Stimulated activated effector memory CD8-positive, alpha-beta T cell treated with anti-CD3 and anti-CD28 coated beads, Interleukin-12 subunit alpha, Interleukin-12 subunit beta, amount 100 ng/mL, for 72 hours (primary cell): ENCODE data around the gene BPIFB2.
A peak's percentile ranks its signal among the peaks of the same experiment; 100 is the strongest.

ENCODE experiments used
- ATAC-seq: fragments of 150-1000 bp; cut with Tn5 transposase; 2 replicates; pipeline ENCODE4 v1.10.0; 2021
- DNase-seq, 2 donors: peaks; one replicate each; pipeline ENCODE4 v3.0.0; 2021 to 2022; ENCODE audit warnings: low spot score in 2 of 2
- H3K27ac Mint-ChIP-seq: one replicate; pipeline ENCODE4 v1.8.0; 2022; ENCODE audit warnings: mild to moderate bottlenecking, mixed read lengths
- H3K36me3 Mint-ChIP-seq: one replicate; pipeline ENCODE4 v1.8.0; 2022; ENCODE audit warnings: mild to moderate bottlenecking, mixed read lengths
- H3K4me1 Mint-ChIP-seq: one replicate; pipeline ENCODE4 v1.8.0; 2022; ENCODE audit warnings: mixed read lengths
- H3K4me3 Mint-ChIP-seq: one replicate; pipeline ENCODE4 v1.8.0; 2022; ENCODE audit warnings: mild to moderate bottlenecking, mixed read lengths
- H3K9me3 Mint-ChIP-seq: one replicate; pipeline ENCODE4 v1.8.0; 2022; ENCODE audit warnings: mixed read lengths

BPIFB2 gene

GRCh38 chr20:32975698-32976674, 31.5 kb upstream of the BPIFB2 start:
- peaks cover 7% of the 10 kb centered on the region for H3K36me3 Mint-ChIP-seq
- H3K9me3 Mint-ChIP-seq, result peaks cover 6% of the 10 kb centered on the region
- peaks cover 28% of the 10 kb centered on the region for H3K4me1 Mint-ChIP-seq
- ATAC-seq (no peak), DNase-seq (no peak)
- H3K4me3 Mint-ChIP-seq, result no peak overlapping the region
- peak overlapping the region; percentile 60 for H3K27ac Mint-ChIP-seq

- Mint-ChIP-seq H3K27ac (peak overlapping the region; percentile 60), H3K4me1 (peaks cover 28% of the 10 kb centered on the region), H3K4me3 (no peak overlapping the region), H3K36me3 (peaks cover 7% of the 10 kb centered on the region), H3K9me3 (peaks cover 6% of the 10 kb centered on the region)
- DNase-seq (no peak), ATAC-seq (no peak)
These were observed 30.8 kb upstream of the BPIFB2 start for GRCh38 chr20:32976746-32977145.

GRCh38 chr20:32977281-32978008, 30.1 kb upstream of the BPIFB2 start:
- peaks cover 2% of the 10 kb centered on the region for H3K36me3 Mint-ChIP-seq
- H3K27ac Mint-ChIP-seq, result peak overlapping the region; percentile 60
- peaks cover 28% of the 10 kb centered on the region for H3K4me1 Mint-ChIP-seq
- ATAC-seq (no peak), DNase-seq (no peak)
- peaks cover 6% of the 10 kb centered on the region for H3K9me3 Mint-ChIP-seq
- no peak overlapping the region for H3K4me3 Mint-ChIP-seq

- H3K36me3 Mint-ChIP-seq, result no peaks in the 10 kb centered on the region
- no peak for DNase-seq
- H3K27ac Mint-ChIP-seq, result no peak overlapping the region
- no peak overlapping the region for H3K4me3 Mint-ChIP-seq
- ATAC-seq, result no peak
- H3K9me3 Mint-ChIP-seq, result peaks cover 6% of the 10 kb centered on the region
- H3K4me1 Mint-ChIP-seq, result peaks cover 28% of the 10 kb centered on the region
These were observed 29.5 kb upstream of the BPIFB2 start for GRCh38 chr20:32978009-32978335.

- ATAC-seq, result no peak
- DNase-seq, result no peak
- Mint-ChIP-seq H3K4me1 (peaks cover 22% of the 10 kb centered on the region), H3K36me3 (no peaks in the 10 kb centered on the region), H3K9me3 (peaks cover 6% of the 10 kb centered on the region), H3K4me3 (no peak overlapping the region), H3K27ac (no peak overlapping the region)
These were observed 28.1 kb upstream of the BPIFB2 start for GRCh38 chr20:32979201-32979998.

GRCh38 chr20:32980131-32980941, 27.2 kb upstream of the BPIFB2 start:
- H3K4me1 Mint-ChIP-seq, result peaks cover 17% of the 10 kb centered on the region
- ATAC-seq, result no peak
- H3K36me3 Mint-ChIP-seq, result no peaks in the 10 kb centered on the region
- H3K4me3 Mint-ChIP-seq, result no peak overlapping the region
- DNase-seq, result no peak
- no peak overlapping the region for H3K27ac Mint-ChIP-seq
- peaks cover 6% of the 10 kb centered on the region for H3K9me3 Mint-ChIP-seq

- Mint-ChIP-seq H3K4me3 (no peak overlapping the region), H3K36me3 (no peaks in the 10 kb centered on the region), H3K27ac (no peak overlapping the region), H3K9me3 (peaks cover 6% of the 10 kb centered on the region), H3K4me1 (peaks cover 17% of the 10 kb centered on the region)
- DNase-seq, result no peak
- no peak for ATAC-seq
These were observed 26.5 kb upstream of the BPIFB2 start for GRCh38 chr20:32980990-32981389.

- peak overlapping the region; percentile 52 for H3K27ac Mint-ChIP-seq
- ATAC-seq, result no peak
- no peaks in the 10 kb centered on the region for H3K9me3 Mint-ChIP-seq
- no peak overlapping the region for H3K4me3 Mint-ChIP-seq
- H3K36me3 Mint-ChIP-seq, result no peaks in the 10 kb centered on the region
- H3K4me1 Mint-ChIP-seq, result peaks cover 5% of the 10 kb centered on the region
- DNase-seq, result no peak
These were observed 24.7 kb upstream of the BPIFB2 start for GRCh38 chr20:32982617-32983458.

GRCh38 chr20:32983459-32984112, 23.9 kb upstream of the BPIFB2 start:
- H3K4me3 Mint-ChIP-seq, result no peak overlapping the region
- no peak overlapping the region for H3K27ac Mint-ChIP-seq
- H3K4me1 Mint-ChIP-seq, result peaks cover 5% of the 10 kb centered on the region
- ATAC-seq (no peak), DNase-seq (no peak)
- H3K36me3 Mint-ChIP-seq, result no peaks in the 10 kb centered on the region
- H3K9me3 Mint-ChIP-seq, result no peaks in the 10 kb centered on the region

- ATAC-seq (no peak), DNase-seq (no peak)
- no peaks in the 10 kb centered on the region for H3K9me3 Mint-ChIP-seq
- H3K4me1 Mint-ChIP-seq, result peaks cover 5% of the 10 kb centered on the region
- no peak overlapping the region for H3K4me3 Mint-ChIP-seq
- H3K36me3 Mint-ChIP-seq, result no peaks in the 10 kb centered on the region
- H3K27ac Mint-ChIP-seq, result no peak overlapping the region
These were observed 23.3 kb upstream of the BPIFB2 start for GRCh38 chr20:32984196-32984595.

- ATAC-seq (peak; percentile 17), DNase-seq (no peak)
- no peak overlapping the region for H3K27ac Mint-ChIP-seq
- H3K36me3 Mint-ChIP-seq, result no peaks in the 10 kb centered on the region
- H3K9me3 Mint-ChIP-seq, result no peaks in the 10 kb centered on the region
- no peak overlapping the region for H3K4me3 Mint-ChIP-seq
- peaks cover 5% of the 10 kb centered on the region for H3K4me1 Mint-ChIP-seq
These were observed 22.7 kb upstream of the BPIFB2 start for GRCh38 chr20:32984631-32985354.

GRCh38 chr20:32985596-32985995, 21.9 kb upstream of the BPIFB2 start:
- Mint-ChIP-seq H3K4me1 (peaks cover 5% of the 10 kb centered on the region), H3K9me3 (no peaks in the 10 kb centered on the region), H3K27ac (no peak overlapping the region), H3K36me3 (no peaks in the 10 kb centered on the region), H3K4me3 (no peak overlapping the region)
- no peak for DNase-seq
- ATAC-seq, result no peak

GRCh38 chr20:32986331-32986966, 21.1 kb upstream of the BPIFB2 start:
- no peak overlapping the region for H3K27ac Mint-ChIP-seq

More at GRCh38 chr20:32986331-32986966, 21.1 kb upstream of the BPIFB2 start:
- H3K36me3 Mint-ChIP-seq, result no peaks in the 10 kb centered on the region
- no peak for DNase-seq
- H3K9me3 Mint-ChIP-seq, result no peaks in the 10 kb centered on the region
- H3K4me1 Mint-ChIP-seq, result peaks cover 12% of the 10 kb centered on the region
- ATAC-seq, result no peak
- no peak overlapping the region for H3K4me3 Mint-ChIP-seq
